Choroid plexus epithelial cell (primary cell): Measurements from ENCODE around the gene RAD23B.

Experiments
- DNase-seq: peaks from one replicate; pipeline ENCODE4 v3.0.0-alpha.2; 2010; ENCODE audit warnings: low read depth
- H3K4me3 ChIP-seq: 2 replicates; pipeline ENCODE4 v1.5.1; 2011; ENCODE audit warnings: low read depth, mild to moderate bottlenecking, control low read depth, low read length, moderate library complexity
- TF ChIP-seq, protein P1 (sequence below): conservative IDR thresholded peaks from 2 replicates; pipeline ENCODE4 v1.5.1; 2011; ENCODE audit warnings: low read depth, mild to moderate bottlenecking, control low read depth, inconsistent platforms, low read length, moderate library complexity

Gene RAD23B

DNA sequence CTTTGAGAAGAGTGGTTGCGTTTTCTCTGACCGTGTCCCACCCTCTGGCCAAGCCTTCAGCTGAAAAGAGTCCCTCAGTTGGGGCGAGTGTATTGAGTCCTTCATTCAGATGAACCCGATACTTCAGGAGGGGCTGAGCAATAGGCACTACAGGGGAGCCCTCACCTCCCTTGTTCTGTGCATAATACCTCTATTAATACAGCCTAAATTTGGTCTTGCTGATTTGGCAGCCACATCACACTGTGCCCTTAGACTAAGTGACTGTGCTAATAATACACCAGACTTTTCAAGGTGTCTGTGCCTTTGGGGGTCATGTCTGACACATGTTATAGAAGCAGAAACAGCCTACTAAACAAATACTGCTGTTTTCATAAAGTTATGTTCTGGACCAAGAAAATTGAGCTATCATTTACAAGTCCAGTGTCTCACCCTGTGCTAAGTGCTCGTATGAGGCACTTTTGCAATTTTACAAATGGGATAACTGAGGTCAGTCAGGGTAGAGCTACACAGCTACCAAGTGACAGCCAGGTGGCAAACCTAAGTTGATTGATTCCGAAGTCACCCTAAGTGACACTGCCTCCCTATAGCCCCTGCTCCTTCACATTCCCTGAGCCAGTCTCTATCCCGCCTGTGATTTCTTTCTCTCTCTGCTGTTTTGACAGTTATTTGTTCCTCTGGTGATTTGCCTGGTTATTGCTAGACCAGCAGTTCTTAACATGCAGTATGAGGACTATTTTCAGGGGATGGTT, 56.0 kb downstream of the RAD23B start:
- DNase-seq = no peak
- TF ChIP-seq, protein P1, sequence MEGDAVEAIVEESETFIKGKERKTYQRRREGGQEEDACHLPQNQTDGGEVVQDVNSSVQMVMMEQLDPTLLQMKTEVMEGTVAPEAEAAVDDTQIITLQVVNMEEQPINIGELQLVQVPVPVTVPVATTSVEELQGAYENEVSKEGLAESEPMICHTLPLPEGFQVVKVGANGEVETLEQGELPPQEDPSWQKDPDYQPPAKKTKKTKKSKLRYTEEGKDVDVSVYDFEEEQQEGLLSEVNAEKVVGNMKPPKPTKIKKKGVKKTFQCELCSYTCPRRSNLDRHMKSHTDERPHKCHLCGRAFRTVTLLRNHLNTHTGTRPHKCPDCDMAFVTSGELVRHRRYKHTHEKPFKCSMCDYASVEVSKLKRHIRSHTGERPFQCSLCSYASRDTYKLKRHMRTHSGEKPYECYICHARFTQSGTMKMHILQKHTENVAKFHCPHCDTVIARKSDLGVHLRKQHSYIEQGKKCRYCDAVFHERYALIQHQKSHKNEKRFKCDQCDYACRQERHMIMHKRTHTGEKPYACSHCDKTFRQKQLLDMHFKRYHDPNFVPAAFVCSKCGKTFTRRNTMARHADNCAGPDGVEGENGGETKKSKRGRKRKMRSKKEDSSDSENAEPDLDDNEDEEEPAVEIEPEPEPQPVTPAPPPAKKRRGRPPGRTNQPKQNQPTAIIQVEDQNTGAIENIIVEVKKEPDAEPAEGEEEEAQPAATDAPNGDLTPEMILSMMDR = no peak

DNA sequence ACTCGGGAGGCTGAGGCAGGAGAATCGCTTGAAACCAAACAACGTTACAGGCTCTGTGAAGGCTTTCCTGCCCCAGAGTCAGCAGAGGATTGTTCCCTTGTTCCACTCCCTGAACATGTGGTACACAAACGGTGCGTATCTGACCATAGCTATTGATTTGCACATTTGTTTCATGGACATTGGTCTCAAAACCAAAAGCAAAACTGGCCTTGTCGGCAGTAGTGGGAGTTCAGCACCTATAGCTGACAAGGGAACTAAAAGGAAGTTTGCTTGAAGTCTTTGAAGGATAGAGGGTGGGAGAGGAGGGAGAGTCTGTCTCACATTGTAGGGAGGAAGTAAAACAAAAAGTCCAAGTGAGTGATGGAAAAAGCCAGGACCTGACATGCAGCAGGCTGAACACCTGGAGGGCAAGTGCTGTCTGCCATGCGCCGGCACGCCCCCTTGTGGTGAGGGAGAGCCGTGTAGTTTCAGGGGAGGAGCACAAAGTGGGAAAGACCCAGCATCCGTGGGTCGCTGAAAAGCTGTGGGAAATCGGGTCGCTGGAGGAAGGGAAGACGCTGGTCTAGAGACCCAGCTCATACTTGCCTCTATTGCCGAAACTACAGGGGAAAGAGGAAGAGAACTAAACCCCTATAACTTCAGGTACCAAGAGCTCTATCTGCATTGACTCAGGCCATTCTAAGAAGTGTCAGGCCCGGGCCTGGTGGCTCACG, 58.0 kb downstream of the RAD23B start:
- peak; percentile 77 for DNase-seq
- TF ChIP-seq, protein P1 = peak; percentile 97
- H3K4me3 ChIP-seq = no peak overlapping the region

More for the DNA sequence above, 56.0 kb downstream of the RAD23B start:
- H3K4me3 ChIP-seq = no peak overlapping the region

DNA sequence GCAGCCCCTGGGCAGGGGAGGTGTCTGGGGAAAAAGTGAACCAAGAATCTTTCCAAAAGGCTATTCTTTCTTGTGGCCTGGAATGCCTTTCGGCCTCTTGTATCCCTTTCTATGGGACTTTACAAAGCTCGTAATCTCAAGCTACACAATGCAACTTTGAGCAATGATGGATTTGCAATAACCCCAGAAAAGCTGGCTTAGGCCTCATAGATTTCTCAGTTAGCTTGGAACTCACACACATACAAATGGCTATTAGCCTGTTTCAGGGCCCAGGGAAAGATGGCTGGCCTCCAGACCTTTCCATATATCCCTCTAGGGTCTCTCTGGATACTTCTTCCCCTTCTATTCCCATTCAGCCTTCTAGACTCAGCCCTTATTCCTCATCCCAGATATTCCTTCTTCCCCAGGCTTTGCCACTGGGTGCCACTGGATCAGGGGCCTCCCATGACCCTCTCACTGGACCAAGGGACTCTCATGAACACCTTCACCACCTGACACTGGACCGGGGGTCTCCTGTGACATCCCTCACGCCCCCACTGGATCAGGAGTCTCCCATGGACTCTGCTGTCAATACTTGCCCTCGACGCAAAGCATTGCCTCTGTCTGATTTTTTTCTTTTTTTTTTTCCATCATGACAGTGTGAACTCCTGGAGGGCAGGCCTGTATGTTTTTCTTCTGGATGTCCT, 59.5 kb downstream of the RAD23B start:
- TF ChIP-seq, protein P1 = no peak
- no peak for DNase-seq
- no peak overlapping the region for H3K4me3 ChIP-seq

DNA sequence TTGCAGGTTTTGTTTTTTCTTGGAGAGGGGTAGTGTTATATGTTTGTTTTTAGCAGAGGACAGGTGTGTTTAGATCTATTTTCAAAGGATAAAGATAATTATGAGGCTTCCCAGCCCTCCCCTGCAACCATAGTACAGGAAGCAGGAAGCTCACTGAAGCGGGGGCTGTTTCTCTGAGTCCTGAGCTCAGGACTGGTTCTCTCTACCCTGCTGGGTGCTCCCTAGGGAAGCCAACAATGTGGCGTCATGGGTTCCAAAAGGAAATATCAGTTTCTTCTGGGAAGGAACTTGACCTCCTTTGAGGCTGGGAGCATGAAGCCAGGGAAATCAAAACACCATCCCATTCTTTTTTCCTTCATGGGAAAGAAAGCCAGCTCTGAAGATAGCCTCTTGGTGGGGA, 62.2 kb downstream of the RAD23B start:
- peak; percentile 37 for DNase-seq
- H3K4me3 ChIP-seq = no peak overlapping the region
- TF ChIP-seq, protein P1 = no peak

DNA sequence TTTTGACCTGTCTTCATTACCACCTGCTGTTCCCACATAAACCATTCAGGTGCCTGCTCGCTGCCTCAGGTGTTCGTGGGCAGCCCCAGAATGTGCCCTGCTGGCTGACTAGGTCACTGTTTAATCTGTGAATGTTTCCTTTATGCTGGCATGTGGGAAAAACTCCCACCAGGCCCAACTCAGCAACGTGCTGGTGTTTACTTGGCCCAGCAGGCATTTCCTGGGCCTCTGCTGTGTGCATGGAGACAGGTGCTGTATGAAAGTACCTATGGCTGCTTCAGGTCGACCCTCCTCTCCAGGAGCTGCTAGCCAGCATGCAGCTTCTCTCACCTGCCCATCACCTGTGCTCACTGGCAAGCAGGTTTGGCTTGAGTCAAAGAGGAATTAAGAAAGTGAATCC, 65.8 kb downstream of the RAD23B start:
- TF ChIP-seq, protein P1 = no peak
- H3K4me3 ChIP-seq = no peak overlapping the region
- DNase-seq = no peak

DNA sequence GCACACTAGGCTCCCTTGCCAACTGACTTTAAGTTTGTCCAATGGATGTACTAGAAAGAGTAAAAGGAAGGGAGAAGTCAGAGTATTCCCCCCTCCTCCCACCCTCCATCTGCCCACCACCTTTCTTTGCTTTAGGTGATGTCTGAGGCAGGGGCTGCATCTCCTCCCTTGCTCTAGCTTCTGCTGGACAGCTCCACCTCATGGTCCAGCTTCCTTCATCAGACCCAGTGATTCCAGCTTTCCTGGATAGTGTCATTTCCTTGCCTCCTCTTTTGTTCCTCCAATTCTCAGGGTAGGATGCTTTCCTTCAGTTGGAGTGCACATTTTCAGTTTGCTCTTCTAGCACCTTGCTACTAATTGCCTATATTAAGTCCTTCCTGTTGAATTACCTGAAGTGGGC, 67.4 kb downstream of the RAD23B start:
- DNase-seq = no peak
- H3K4me3 ChIP-seq = no peak overlapping the region
- TF ChIP-seq, protein P1 = no peak
